Measurements from ENCODE around the gene PARD3. TPM values are rescaled to one million over a fixed set of nuclear protein-coding genes. Genes with fewer than 3 reads are reported as not detected.
"Not testable (repeated sequence)": the region's sequence is repeated elsewhere in the genome, so short reads cannot be mapped to it uniquely, and the experiment has no call there.

The PARD3 gene
- total RNA-seq, 3 donors from 2014 or later: 39.5 to 87.9 (median 47.0) TPM

DNA sequence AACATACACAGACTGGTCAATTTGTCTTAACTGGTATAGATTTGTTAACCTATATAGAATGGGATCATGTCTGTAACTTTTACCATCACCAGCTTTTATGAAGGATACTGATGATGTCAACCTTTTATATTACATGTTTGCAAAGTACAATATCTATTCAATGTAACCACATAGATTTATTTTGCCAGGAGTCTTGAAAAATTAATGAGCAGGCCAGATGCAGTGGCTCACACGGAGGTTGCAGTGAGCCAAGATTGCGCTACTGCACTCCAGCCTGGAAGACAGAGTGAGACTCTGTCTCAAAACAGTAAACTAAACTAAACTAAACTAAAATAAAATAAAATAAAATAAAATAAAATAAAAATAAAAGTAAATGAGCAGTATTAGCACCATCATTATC, 30.0 kb upstream of the PARD3 start:
- H3K4me3 ChIP-seq: no peak overlapping the region
- intact Hi-C loops (cut with DNase I, micrococcal nuclease): no loop called here
- no peaks in the 10 kb centered on the region for H3K4me1 ChIP-seq (ENCODE audit: low read depth)
- H3K36me3 ChIP-seq (ENCODE audit: low read depth): no peaks in the 10 kb centered on the region
- H3K9me3 ChIP-seq: no peaks in the 10 kb centered on the region
- no peak for DNase-seq
- no peak for ATAC-seq
- TF ChIP-seq, protein P1, sequence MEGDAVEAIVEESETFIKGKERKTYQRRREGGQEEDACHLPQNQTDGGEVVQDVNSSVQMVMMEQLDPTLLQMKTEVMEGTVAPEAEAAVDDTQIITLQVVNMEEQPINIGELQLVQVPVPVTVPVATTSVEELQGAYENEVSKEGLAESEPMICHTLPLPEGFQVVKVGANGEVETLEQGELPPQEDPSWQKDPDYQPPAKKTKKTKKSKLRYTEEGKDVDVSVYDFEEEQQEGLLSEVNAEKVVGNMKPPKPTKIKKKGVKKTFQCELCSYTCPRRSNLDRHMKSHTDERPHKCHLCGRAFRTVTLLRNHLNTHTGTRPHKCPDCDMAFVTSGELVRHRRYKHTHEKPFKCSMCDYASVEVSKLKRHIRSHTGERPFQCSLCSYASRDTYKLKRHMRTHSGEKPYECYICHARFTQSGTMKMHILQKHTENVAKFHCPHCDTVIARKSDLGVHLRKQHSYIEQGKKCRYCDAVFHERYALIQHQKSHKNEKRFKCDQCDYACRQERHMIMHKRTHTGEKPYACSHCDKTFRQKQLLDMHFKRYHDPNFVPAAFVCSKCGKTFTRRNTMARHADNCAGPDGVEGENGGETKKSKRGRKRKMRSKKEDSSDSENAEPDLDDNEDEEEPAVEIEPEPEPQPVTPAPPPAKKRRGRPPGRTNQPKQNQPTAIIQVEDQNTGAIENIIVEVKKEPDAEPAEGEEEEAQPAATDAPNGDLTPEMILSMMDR (IDR thresholded peaks at IDR 0.05): no peak

DNA sequence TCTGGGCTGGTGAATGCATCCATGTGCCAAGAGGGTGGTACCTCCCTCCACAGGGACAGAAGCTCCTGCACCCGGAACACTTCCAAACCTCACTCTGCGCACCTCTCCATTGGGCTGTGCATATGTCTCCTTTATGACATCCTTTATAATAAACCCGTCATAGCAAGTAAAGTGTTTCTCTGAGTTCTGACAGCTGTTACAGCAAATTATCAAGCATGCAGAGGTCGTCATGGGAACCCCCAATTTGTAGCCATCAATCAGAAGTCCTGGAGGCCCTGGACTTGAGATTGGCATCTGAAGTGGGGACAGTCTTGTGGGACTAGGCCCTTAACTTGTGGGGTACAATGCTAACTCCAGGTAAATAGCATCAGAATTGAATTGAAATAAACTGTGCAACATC, 29.4 kb upstream of the PARD3 start:
- Histone ChIP-seq H3K4me3 (no peak overlapping the region), H3K36me3 (ENCODE audit: low read depth) (no peaks in the 10 kb centered on the region), H3K9me3 (no peaks in the 10 kb centered on the region), H3K4me1 (ENCODE audit: low read depth) (no peaks in the 10 kb centered on the region)
- TF ChIP-seq, protein P1 (IDR thresholded peaks at IDR 0.05): no peak
- DNase-seq (no peak), ATAC-seq (no peak)
- intact Hi-C loops (cut with DNase I, micrococcal nuclease): no loop called here

DNA sequence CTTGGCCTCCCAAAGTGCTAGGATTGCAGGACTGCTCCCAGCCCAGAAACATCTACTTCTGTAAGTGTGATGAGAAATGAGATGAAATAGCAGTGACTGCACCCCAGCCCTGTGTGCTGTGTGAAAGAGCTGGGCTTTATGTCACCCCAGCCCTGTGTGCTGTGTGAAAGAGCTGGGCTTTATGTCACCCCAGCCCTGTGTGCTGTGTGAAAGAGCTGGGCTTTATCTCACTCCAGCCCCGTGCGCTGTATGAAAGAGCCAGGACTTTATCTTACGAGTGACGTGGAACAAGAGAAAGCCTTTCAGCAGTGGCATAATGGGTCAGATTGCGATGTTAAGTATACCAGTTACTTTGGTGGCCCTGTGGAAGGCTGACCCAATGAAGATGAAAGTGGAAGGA, 28.4 kb upstream of the PARD3 start:
- intact Hi-C loops (cut with DNase I, micrococcal nuclease): not testable (repeated sequence)

DNA sequence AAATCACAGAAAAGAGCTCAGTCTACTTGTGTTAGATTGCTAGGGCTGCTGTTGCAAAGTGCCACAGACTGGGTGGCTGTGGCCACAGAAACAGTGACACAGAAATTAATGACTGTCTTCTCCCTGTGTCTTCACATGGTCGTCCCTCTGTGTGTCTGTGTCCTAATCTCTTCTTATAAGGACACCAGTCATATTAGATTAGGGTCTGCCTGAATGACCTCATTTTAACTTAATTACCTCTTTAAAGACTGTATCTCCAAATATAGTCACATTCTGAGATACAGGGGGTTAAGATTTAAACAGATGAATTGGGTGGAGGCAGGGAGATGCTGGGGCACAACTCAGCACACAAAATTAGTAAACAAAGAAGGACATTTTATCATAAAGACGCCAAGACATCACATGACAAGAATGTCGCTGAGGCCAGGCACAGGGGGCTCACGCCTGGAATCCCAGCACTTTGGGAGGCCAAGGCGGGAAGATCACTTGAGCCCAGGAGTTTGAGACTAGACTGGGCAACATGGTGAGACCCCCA, 23.3 kb upstream of the PARD3 start:
- TF ChIP-seq, protein P1 (IDR thresholded peaks at IDR 0.05): no peak
- no peaks in the 10 kb centered on the region for H3K36me3 ChIP-seq (ENCODE audit: low read depth)
- DNase-seq (no peak), ATAC-seq (no peak)
- intact Hi-C loops (cut with DNase I, micrococcal nuclease): no loop called here
- no peak overlapping the region for H3K4me3 ChIP-seq
- no peaks in the 10 kb centered on the region for H3K4me1 ChIP-seq (ENCODE audit: low read depth)
- no peaks in the 10 kb centered on the region for H3K9me3 ChIP-seq

More for the DNA sequence above, 28.4 kb upstream of the PARD3 start:
- H3K4me1 ChIP-seq (ENCODE audit: low read depth); DNase-seq; H3K4me3 ChIP-seq; H3K9me3 ChIP-seq; ATAC-seq; H3K36me3 ChIP-seq (ENCODE audit: low read depth): not testable (repeated sequence)

DNA sequence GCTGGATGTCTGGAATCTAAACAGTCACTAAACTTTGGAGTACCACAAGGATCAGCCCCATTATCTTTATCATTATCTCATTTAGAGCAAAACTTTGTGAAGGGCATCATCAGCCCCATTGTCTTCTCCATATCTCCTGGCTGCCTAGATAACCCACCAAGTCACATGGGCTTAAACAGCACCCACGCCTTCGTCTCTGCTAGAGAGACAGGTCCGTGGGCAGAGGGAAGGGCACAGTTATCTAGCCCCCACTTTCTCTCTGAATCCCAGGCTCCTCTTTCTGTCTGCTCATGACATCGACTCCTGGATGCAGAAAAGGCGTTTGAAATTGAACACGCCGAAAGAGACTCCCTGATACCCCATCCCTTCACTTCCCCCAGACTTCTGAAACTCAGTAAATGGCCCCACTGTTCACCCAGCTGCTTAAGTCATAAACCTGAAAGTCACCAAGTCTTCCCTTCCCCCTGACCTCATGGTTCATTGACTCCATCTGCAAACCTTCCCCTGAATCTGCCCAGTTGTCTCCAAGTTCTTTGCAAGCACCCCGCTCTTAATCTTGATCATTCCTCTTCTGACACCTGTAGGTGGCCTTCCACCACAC, 20.9 kb upstream of the PARD3 start:
- ATAC-seq (no peak), DNase-seq (no peak)
- Histone ChIP-seq H3K4me1 (ENCODE audit: low read depth) (no peaks in the 10 kb centered on the region), H3K4me3 (no peak overlapping the region), H3K9me3 (no peaks in the 10 kb centered on the region), H3K36me3 (ENCODE audit: low read depth) (no peaks in the 10 kb centered on the region)
- intact Hi-C loops (cut with DNase I, micrococcal nuclease): no loop called here
- TF ChIP-seq, protein P1 (IDR thresholded peaks at IDR 0.05): no peak

DNA sequence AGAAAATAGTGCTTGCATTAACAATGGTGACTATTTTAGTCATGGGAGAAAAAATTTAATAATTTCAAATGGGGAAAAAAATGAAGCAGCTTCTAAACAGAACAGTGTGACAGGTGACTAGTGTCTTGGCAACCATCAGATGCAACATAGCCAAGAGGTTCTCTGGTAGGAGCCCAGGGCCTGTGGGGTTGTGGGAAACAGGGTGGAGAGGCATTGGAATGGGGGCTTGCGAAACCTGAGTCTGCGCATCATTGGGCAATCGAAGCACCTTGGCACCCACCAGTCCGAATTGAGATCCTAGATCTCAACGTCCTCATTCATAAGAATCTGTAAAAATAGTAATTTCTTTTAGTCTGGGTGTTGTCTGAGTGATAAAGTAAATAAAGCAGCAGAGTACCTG, 19.2 kb upstream of the PARD3 start:
- Histone ChIP-seq H3K4me1 (ENCODE audit: low read depth) (no peaks in the 10 kb centered on the region), H3K36me3 (ENCODE audit: low read depth) (no peaks in the 10 kb centered on the region), H3K4me3 (no peak overlapping the region), H3K9me3 (no peaks in the 10 kb centered on the region)
- intact Hi-C loops (cut with DNase I, micrococcal nuclease): no loop called here
- DNase-seq (no peak), ATAC-seq (no peak)
- TF ChIP-seq, protein P1 (IDR thresholded peaks at IDR 0.05): no peak
